CD4-positive, alpha-beta memory T cell (primary cell): ENCODE data around the gene RNF220. TPM values are rescaled to one million over a fixed set of nuclear protein-coding genes. Genes with fewer than 3 reads are reported as not detected.

Source experiments
- CTCF ChIA-PET: fragments of 350-600 bp; sonication (Branson Sonifier 250); formaldehyde crosslinking; loops from one replicate; lab custom pipeline; 2021; ENCODE audit warnings: inconsistent platforms; ENCODE audit not compliant: partially characterized antibody; lab: Charles Lee
- POLR2A ChIA-PET: fragments of 350-600 bp; sonication (Branson Sonifier 250); formaldehyde crosslinking; loops from one replicate; lab custom pipeline; 2021; ENCODE audit not compliant: partially characterized antibody; lab: Charles Lee
- DNase-seq, 5 donors: peaks; one replicate each; pipeline versions ENCODE4 v3.0.0 to v3.0.0-alpha.2; 2020 to 2022; ENCODE audit warnings: mixed read lengths in 1 of 5
- H3K27ac ChIP-seq: one replicate; pipeline ENCODE4 v1.7.0; 2013; ENCODE audit warnings: low read depth, low read length
- H3K27me3 ChIP-seq: 2 replicates; pipeline ENCODE4 v1.7.0; 2013; ENCODE audit warnings: mild to moderate bottlenecking, low read length, moderate library complexity; ENCODE audit not compliant: insufficient read depth
- H3K36me3 ChIP-seq: 2 replicates; pipeline ENCODE4 v1.7.0; 2013; ENCODE audit warnings: mild to moderate bottlenecking, low read length, moderate library complexity; ENCODE audit not compliant: insufficient read depth
- H3K4me1 ChIP-seq: 2 replicates; pipeline ENCODE4 v1.7.0; 2013; ENCODE audit warnings: mild to moderate bottlenecking, low read length, moderate library complexity; ENCODE audit not compliant: insufficient read depth
- H3K4me3 ChIP-seq, 2 donors: one replicate each; pipeline ENCODE4 v1.7.0; 2013; ENCODE audit warnings: low read length in 2 of 2, mild to moderate bottlenecking in 1 of 2
- H3K9me3 ChIP-seq, 2 donors: one replicate each; pipeline ENCODE4 v1.7.0; 2013; ENCODE audit warnings: low read length in 2 of 2, control low read depth in 1 of 2; ENCODE audit not compliant: control insufficient read depth in 1 of 2
- H3K27ac Mint-ChIP-seq, 7 donors: one replicate each; pipeline ENCODE4 v1.8.0; 2020 to 2021; ENCODE audit warnings: mixed read lengths in 7 of 7, mild to moderate bottlenecking in 6 of 7, inconsistent platforms in 3 of 7, moderate library complexity in 3 of 7
- H3K27me3 Mint-ChIP-seq, 2 donors: one replicate each; pipeline ENCODE4 v1.8.0; 2020 to 2021; ENCODE audit warnings: mixed read lengths in 2 of 2
- H3K36me3 Mint-ChIP-seq, 2 donors: one replicate each; pipeline ENCODE4 v1.8.0; 2020 to 2021; ENCODE audit warnings: mixed read lengths in 2 of 2, inconsistent platforms in 1 of 2, mild to moderate bottlenecking in 1 of 2
- H3K4me1 Mint-ChIP-seq, 4 donors: one replicate each; pipeline ENCODE4 v1.8.0; 2020 to 2021; ENCODE audit warnings: mixed read lengths in 4 of 4, mild to moderate bottlenecking in 1 of 4
- H3K4me3 Mint-ChIP-seq, 8 donors: one replicate each; pipeline ENCODE4 v1.8.0; 2020 to 2021; ENCODE audit warnings: mixed read lengths in 8 of 8, mild to moderate bottlenecking in 7 of 8, moderate library complexity in 6 of 8, inconsistent platforms in 3 of 8
- H3K9me3 Mint-ChIP-seq, 8 donors: one replicate each; pipeline ENCODE4 v1.8.0; 2020 to 2021; ENCODE audit warnings: mixed read lengths in 8 of 8, mild to moderate bottlenecking in 5 of 8, inconsistent platforms in 3 of 8, moderate library complexity in 1 of 8
- intact Hi-C: fragments of 100-400 bp; cut with micrococcal nuclease; formaldehyde crosslinking; loops from one replicate; pipeline ENCODE4 v1.15.1; 2023
- polyA plus RNA-seq, 2 donors: library from polyadenylated mRNA; unstranded; fragments of 300-500 nt; fragmentation: Illumina TruSeq; gene quantifications; one replicate each; pipeline ENCODE4 v1.2.3, GENCODE V29; 2021
- total RNA-seq, 2 experiments: library from RNA; stranded (reverse); gene quantifications; one replicate each; pipeline ENCODE4 v1.2.3, GENCODE V29; 2021

Gene RNF220
- total and polyA plus RNA-seq, 4 experiments from 2014 or later, result 74.7 to 125 (median 111) TPM

- DNase-seq, result no peak
- Mint-ChIP-seq H3K4me1 (no peaks in the 10 kb centered on the region), H3K9me3 (no peaks in the 10 kb centered on the region), H3K27me3 (no peaks in the 10 kb centered on the region), H3K36me3 (no peaks in the 10 kb centered on the region), H3K27ac (peak overlapping the region in 1 of 7 donors; percentile 3), H3K4me3 (no peak overlapping the region)
- no peaks in the 10 kb centered on the region for H3K27me3 ChIP-seq
- intact Hi-C loops, result no loop called here
- ChIA-PET CTCF (no interaction called here), POLR2A (interaction anchor here (1.1 kb wide), 1 partner anchor 12 kb away, joined by 4 read pairs; no protein-coding TSS in a partner anchor)
- H3K36me3 ChIP-seq, result no peaks in the 10 kb centered on the region
- no peak overlapping the region for H3K4me3 ChIP-seq
- H3K27ac ChIP-seq, result no peak overlapping the region
- H3K4me1 ChIP-seq, result no peaks in the 10 kb centered on the region
- H3K9me3 ChIP-seq, result no peaks in the 10 kb centered on the region
Observed at GRCh38 chr1:44619261-44619900, 214.3 kb downstream of the RNF220 start.

DNA sequence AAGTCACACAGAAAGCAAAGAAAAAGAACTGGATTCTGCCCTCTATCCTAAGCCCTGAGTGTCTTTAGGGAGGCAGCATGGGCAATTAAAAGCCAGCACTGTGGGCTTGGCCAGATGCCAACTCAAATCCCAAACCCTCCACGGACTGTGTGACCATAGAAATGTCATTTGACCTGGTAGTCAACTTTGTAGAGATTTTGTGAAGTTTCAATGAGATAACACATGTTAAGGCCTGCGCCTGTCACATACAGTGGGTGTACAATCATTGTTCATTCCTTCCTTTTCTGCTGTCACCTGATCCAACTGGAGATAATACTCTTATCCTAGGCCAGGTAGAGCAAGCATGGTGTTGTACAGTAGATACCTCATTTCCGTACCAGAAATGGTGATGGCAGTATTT is 215.0 kb downstream of the RNF220 start:
- no peak overlapping the region for H3K27ac ChIP-seq
- ChIA-PET CTCF (interaction anchor here (1.7 kb wide), 1 partner anchor 33 kb away, joined by 4 read pairs; no protein-coding TSS in a partner anchor), POLR2A (interaction anchor here (1.5 kb wide), 1 partner anchor 11 kb away, joined by 4 read pairs; no protein-coding TSS in a partner anchor)
- H3K4me3 Mint-ChIP-seq, result no peak overlapping the region
- no peak for DNase-seq
- H3K27ac Mint-ChIP-seq, result no peak overlapping the region
- H3K36me3 Mint-ChIP-seq, result no peaks in the 10 kb centered on the region
- no peaks in the 10 kb centered on the region for H3K9me3 Mint-ChIP-seq
- no peaks in the 10 kb centered on the region for H3K36me3 ChIP-seq
- no peaks in the 10 kb centered on the region for H3K4me1 ChIP-seq
- H3K27me3 Mint-ChIP-seq, result no peaks in the 10 kb centered on the region
- H3K27me3 ChIP-seq, result no peaks in the 10 kb centered on the region
- no peaks in the 10 kb centered on the region for H3K4me1 Mint-ChIP-seq
- no peaks in the 10 kb centered on the region for H3K9me3 ChIP-seq
- intact Hi-C loops, result no loop called here
- no peak overlapping the region for H3K4me3 ChIP-seq

- Histone ChIP-seq H3K36me3 (no peaks in the 10 kb centered on the region), H3K27ac (no peak overlapping the region), H3K9me3 (no peaks in the 10 kb centered on the region), H3K4me3 (no peak overlapping the region), H3K27me3 (no peaks in the 10 kb centered on the region), H3K4me1 (no peaks in the 10 kb centered on the region)
- intact Hi-C loops, result no loop called here
- H3K9me3 Mint-ChIP-seq, result no peaks in the 10 kb centered on the region
- ChIA-PET CTCF (interaction anchor here (1.7 kb wide), 1 partner anchor 31 kb away, joined by 7 read pairs; no protein-coding TSS in a partner anchor), POLR2A (no interaction called here)
- H3K27me3 Mint-ChIP-seq, result no peaks in the 10 kb centered on the region
- H3K36me3 Mint-ChIP-seq, result no peaks in the 10 kb centered on the region
- no peak overlapping the region for H3K4me3 Mint-ChIP-seq
- no peak overlapping the region for H3K27ac Mint-ChIP-seq
- H3K4me1 Mint-ChIP-seq, result no peaks in the 10 kb centered on the region
- DNase-seq, result no peak
Observed at GRCh38 chr1:44621841-44622286, 216.8 kb downstream of the RNF220 start.

- no peak for DNase-seq
- Mint-ChIP-seq H3K27me3 (no peaks in the 10 kb centered on the region), H3K36me3 (no peaks in the 10 kb centered on the region), H3K4me1 (no peaks in the 10 kb centered on the region), H3K9me3 (no peaks in the 10 kb centered on the region), H3K27ac (no peak overlapping the region), H3K4me3 (no peak overlapping the region)
- intact Hi-C loops, result no loop called here
- Histone ChIP-seq H3K27me3 (no peaks in the 10 kb centered on the region), H3K27ac (no peak overlapping the region), H3K36me3 (no peaks in the 10 kb centered on the region), H3K9me3 (no peaks in the 10 kb centered on the region), H3K4me1 (no peaks in the 10 kb centered on the region), H3K4me3 (no peak overlapping the region)
- POLR2A ChIA-PET, result no interaction called here
- CTCF ChIA-PET, result no interaction called here
Observed at GRCh38 chr1:44624268-44624901, 219.3 kb downstream of the RNF220 start.

DNA sequence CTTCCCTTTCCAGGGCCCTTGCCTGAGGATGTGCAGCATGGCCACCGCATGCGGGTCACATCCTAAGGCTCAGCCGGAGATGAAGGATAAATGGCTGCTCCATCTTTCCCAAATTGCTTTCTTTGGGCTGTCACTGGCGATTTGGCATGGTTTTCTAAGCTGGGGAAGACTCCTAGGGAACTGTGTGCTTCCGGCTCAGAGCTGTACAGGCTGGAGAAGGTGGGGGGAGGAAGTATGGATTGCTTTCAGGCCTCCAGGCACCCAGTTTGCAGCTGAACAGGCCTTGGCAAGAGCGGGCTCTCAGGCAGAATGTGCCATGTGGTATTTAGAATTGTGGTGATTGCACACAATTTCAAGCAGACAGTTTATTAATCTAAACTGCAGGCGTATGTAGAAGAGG is 220.3 kb downstream of the RNF220 start:
- H3K9me3 ChIP-seq, result no peaks in the 10 kb centered on the region
- H3K27ac Mint-ChIP-seq, result no peak overlapping the region
- no peaks in the 10 kb centered on the region for H3K36me3 ChIP-seq
- no peaks in the 10 kb centered on the region for H3K4me1 ChIP-seq
- no peaks in the 10 kb centered on the region for H3K27me3 ChIP-seq
- no peak overlapping the region for H3K4me3 ChIP-seq
- H3K4me3 Mint-ChIP-seq, result no peak overlapping the region
- H3K36me3 Mint-ChIP-seq, result no peaks in the 10 kb centered on the region
- H3K9me3 Mint-ChIP-seq, result no peaks in the 10 kb centered on the region
- ChIA-PET POLR2A (no interaction called here), CTCF (no interaction called here)
- H3K4me1 Mint-ChIP-seq, result no peaks in the 10 kb centered on the region
- intact Hi-C loops, result no loop called here
- H3K27ac ChIP-seq, result no peak overlapping the region
- H3K27me3 Mint-ChIP-seq, result no peaks in the 10 kb centered on the region
- DNase-seq, result no peak

DNA sequence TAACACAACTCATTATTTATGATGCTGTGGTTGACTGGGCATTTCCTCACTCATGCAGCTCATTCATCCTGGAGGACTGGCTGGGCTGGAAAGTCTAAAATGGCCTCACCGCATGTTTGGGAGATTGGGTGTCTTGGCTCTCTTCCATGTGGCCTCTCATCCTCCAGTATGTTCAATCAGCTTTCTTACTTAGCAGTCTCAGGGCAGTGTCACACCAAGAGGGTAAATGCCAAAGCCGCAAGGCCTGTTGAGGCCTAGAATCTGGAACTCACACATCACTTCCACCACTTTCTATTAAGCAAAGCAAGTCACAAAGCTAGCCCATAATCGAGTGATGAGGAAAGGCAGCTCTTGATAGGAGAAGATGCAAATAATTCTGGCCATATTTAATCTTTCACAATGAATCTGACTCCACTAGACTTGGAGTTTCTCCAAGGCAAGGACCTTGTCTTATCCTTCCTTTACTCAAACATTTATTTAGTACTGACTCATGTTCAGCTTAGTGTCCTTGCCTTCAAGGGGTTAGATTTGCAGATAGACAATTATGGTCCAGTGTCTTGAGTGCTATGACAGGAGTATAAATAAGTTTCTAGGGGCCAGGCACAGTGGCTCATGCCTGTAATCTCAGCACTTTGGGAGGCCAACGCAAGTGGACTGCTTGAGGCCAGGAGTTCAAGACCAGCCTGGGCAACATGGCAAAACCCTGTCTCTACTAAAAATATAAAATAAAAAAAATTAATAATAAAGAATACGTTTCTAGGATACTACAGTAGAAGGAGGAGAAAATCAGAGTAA is 224.1 kb downstream of the RNF220 start:
- no peak overlapping the region for H3K4me3 ChIP-seq
- H3K36me3 ChIP-seq, result peaks cover 16% of the 10 kb centered on the region
- Mint-ChIP-seq H3K27me3 (no peaks in the 10 kb centered on the region), H3K27ac (peak overlapping the region in 1 of 7 donors; percentile 11), H3K4me1 (peaks cover 21 to 31% (median 27%) of the 10 kb centered on the region in 4 donors), H3K36me3 (peaks cover 2 to 19% of the 10 kb centered on the region in 2 donors), H3K9me3 (no peaks in the 10 kb centered on the region), H3K4me3 (no peak overlapping the region)
- ChIA-PET POLR2A (interaction anchor here (1.2 to 4.9 kb wide), 2 partner anchors 23 to 45 kb away, joined by 3 to 64 read pairs; partner anchors contain the start of genes ARMH1 and TMEM53), CTCF (interaction anchor here (1.5 kb wide), 1 partner anchor 23 kb away, joined by 5 read pairs; no protein-coding TSS in a partner anchor)
- H3K9me3 ChIP-seq, result no peaks in the 10 kb centered on the region
- DNase-seq, result no peak
- H3K4me1 ChIP-seq, result peaks cover 27% of the 10 kb centered on the region
- intact Hi-C loops, result no loop called here
- no peaks in the 10 kb centered on the region for H3K27me3 ChIP-seq
- no peak overlapping the region for H3K27ac ChIP-seq
